ENCODE data around the gene ROPN1L. TPM values are rescaled to one million over a fixed set of nuclear protein-coding genes. Genes with fewer than 3 reads are reported as not detected.
"Not testable (repeated sequence)": the region's sequence is repeated elsewhere in the genome, so short reads cannot be mapped to it uniquely, and the experiment has no call there.

The ROPN1L gene
- polyA plus RNA-seq, 1 donor, result not detected

GRCh38 chr5:10501554-10502075 lies 59.9 kb downstream of the ROPN1L start:
- DNase-seq (ENCODE audit: low read depth), result no peak

- no peak for DNase-seq (ENCODE audit: low read depth)
Observed at GRCh38 chr5:10502130-10502529, 60.5 kb downstream of the ROPN1L start.

- no peak for DNase-seq (ENCODE audit: low read depth)
Observed at GRCh38 chr5:10502578-10502977, 60.9 kb downstream of the ROPN1L start.

- no peak for DNase-seq (ENCODE audit: low read depth)
Observed at GRCh38 chr5:10503321-10503720, 61.6 kb downstream of the ROPN1L start.

GRCh38 chr5:10503997-10504793 lies 62.5 kb downstream of the ROPN1L start:
- no peak for DNase-seq (ENCODE audit: low read depth)

- DNase-seq (ENCODE audit: low read depth), result no peak
Observed at GRCh38 chr5:10505517-10506095, 63.9 kb downstream of the ROPN1L start.

GRCh38 chr5:10506535-10506934 lies 64.9 kb downstream of the ROPN1L start:
- DNase-seq (ENCODE audit: low read depth), result no peak

- DNase-seq (ENCODE audit: low read depth), result no peak
Observed at GRCh38 chr5:10507575-10508096, 66.0 kb downstream of the ROPN1L start.

GRCh38 chr5:10509575-10509974 lies 67.9 kb downstream of the ROPN1L start:
- no peak for DNase-seq (ENCODE audit: low read depth)

GRCh38 chr5:10511741-10512640 lies 70.3 kb downstream of the ROPN1L start:
- DNase-seq (ENCODE audit: low read depth), result no peak

- DNase-seq (ENCODE audit: low read depth), result no peak
Observed at GRCh38 chr5:10513501-10514442, 72.1 kb downstream of the ROPN1L start.

- not testable (repeated sequence) for DNase-seq (ENCODE audit: low read depth)
Observed at GRCh38 chr5:10514572-10514971, 72.9 kb downstream of the ROPN1L start.

Other genes with a start within 250 kb of the ROPN1L start
- 10.3 TPM for gene ATPSCKMT, start 192.0 kb upstream of the ROPN1L start, polyA plus RNA-seq (ENCODE audit: insufficient read length)
- 159 TPM for gene CCT5, start 191.6 kb upstream of the ROPN1L start, polyA plus RNA-seq (ENCODE audit: insufficient read length)
- 119 TPM for gene CMBL, start 134.0 kb upstream of the ROPN1L start, polyA plus RNA-seq (ENCODE audit: insufficient read length)
- gene MARCHF6, start 88.2 kb upstream of the ROPN1L start, polyA plus RNA-seq (ENCODE audit: insufficient read length), result 101 TPM
- 1.8 TPM for gene ANKRD33B, start 122.2 kb downstream of the ROPN1L start, polyA plus RNA-seq (ENCODE audit: insufficient read length)